SK-N-MC (cell line): ENCODE data around the gene HSD17B1.

Source experiments
- EZH2 ChIP-seq: fragments of 200-600 bp; sonication (generic); IDR thresholded peaks from one replicate; pipeline ENCODE4 v1.6.1; 2017; ENCODE audit warnings: antibody characterized with exemption
- POLR2AphosphoS5 ChIP-seq: IDR thresholded peaks from 2 replicates; pipeline ENCODE4 v1.6.1; 2012; ENCODE audit warnings: mild to moderate bottlenecking, low read depth, low read length, borderline replicate concordance

GRCh38 chr17:42513686-42514085, 39.0 kb upstream of the HSD17B1 start:
- TF ChIP-seq EZH2 (no peak), POLR2AphosphoS5 (no peak)
